CD1c-positive myeloid dendritic cell (primary cell): ENCODE results near the gene PAPSS2.
A peak's percentile ranks its signal among the peaks of the same experiment; 100 is the strongest.
"Not testable (repeated sequence)": the region's sequence is repeated elsewhere in the genome, so short reads cannot be mapped to it uniquely, and the experiment has no call there.

Experiments used
- DNase-seq: peaks from one replicate; pipeline ENCODE4 v3.0.0-alpha.2; 2016; ENCODE audit errors: extremely low spot score

Gene PAPSS2

DNA sequence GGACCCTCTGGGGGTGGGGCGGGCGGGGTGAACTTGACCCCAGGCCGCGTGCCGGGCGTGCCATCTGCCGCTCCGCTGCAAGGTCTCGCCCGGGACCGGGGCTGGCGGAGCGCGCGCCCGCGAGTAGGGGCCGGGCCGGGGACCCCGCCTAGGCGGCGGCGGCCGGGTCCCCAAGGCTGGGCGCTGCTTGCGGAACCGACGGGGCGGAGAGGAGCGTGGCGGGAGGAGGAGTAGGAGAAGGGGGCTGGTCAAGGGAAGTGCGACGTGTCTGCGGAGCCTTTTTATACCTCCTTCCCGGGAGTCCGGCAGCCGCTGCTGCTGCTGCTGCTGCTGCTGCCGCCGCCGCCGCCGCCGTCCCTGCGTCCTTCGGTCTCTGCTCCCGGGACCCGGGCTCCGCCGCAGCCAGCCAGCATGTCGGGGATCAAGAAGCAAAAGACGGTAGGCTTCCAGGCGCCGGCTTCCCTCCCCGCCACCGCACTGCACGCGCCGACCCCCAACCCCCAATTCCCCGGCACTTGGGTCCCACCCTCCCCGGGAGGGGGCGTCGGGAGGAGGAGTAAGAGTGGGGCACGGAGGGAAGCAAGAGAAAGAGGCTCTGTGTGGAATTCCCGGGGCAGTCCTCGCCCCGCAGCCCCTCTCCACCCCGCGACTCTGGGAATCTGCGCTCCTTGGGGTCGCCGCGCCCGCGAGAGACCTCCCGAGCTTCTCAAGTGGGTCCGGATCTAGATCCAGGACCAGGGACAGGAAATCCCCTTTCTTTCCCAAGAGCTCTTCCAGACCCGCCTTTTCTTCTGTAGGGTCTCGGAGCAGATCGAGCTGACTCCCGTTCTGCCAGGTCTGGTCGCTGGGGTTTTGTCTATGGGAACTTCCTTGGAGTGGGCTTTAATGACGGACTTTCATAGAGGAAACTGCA is at the start of gene PAPSS2:
Gene PAPSS2, plus strand, starts transcription at position 308 of the 913 bp plus-strand sequence. Its CDS starts 104 bp downstream, at position 412.
- peak; percentile 69 for DNase-seq

GRCh38 chr10:87611341-87611740 is 48.3 kb upstream of the PAPSS2 start:
- not testable (repeated sequence) for DNase-seq

GRCh38 chr10:87612115-87612514 is 47.6 kb upstream of the PAPSS2 start:
- DNase-seq, result no peak

- no peak for DNase-seq
Observed at GRCh38 chr10:87613751-87614150, 45.9 kb upstream of the PAPSS2 start.

DNA sequence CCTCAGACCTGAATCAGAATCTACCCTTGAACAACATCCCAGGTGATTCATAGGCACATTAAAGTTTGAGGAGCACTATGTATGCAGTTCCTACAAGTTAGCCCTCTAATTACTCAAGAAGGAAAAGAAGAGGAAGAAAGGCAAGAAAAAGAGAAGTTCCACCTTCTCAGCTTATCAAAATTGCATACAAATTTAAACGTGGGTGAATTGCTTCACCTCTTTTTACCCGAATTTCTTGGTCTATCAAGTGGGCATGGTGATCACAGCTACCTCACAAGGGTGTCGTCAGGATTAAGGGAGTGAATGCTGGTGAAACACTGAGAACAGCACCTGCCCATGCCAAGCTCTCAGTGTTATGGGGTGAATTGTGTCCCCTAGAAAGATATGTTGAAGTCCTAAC is 43.8 kb upstream of the PAPSS2 start:
- peak; percentile 21 for DNase-seq

- DNase-seq, result no peak
Observed at GRCh38 chr10:87617503-87617902, 42.2 kb upstream of the PAPSS2 start.

- peak; percentile 26 for DNase-seq
Observed at GRCh38 chr10:87618566-87619423, 40.9 kb upstream of the PAPSS2 start.

DNA sequence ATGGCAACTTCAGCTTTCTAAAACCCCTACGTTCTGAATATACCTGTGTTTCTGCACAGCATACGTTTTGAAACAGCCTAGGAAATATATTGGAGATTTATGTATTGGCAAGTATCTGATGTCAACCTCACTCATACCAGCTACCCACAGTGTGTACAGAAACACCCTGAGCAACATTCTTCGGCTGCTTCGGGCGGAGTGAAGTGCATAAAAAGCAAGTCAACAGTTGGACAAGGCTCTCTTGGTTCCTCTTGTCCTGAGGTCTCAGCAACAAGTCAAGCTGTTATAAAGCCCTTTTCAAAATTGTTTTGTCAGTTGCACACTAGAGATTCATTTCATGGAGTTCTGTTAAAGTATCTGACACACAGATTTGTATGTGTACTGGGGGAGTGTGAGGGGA is 40.0 kb upstream of the PAPSS2 start:
- no peak for DNase-seq

GRCh38 chr10:87621440-87621839 is 38.2 kb upstream of the PAPSS2 start:
- not testable (repeated sequence) for DNase-seq

DNA sequence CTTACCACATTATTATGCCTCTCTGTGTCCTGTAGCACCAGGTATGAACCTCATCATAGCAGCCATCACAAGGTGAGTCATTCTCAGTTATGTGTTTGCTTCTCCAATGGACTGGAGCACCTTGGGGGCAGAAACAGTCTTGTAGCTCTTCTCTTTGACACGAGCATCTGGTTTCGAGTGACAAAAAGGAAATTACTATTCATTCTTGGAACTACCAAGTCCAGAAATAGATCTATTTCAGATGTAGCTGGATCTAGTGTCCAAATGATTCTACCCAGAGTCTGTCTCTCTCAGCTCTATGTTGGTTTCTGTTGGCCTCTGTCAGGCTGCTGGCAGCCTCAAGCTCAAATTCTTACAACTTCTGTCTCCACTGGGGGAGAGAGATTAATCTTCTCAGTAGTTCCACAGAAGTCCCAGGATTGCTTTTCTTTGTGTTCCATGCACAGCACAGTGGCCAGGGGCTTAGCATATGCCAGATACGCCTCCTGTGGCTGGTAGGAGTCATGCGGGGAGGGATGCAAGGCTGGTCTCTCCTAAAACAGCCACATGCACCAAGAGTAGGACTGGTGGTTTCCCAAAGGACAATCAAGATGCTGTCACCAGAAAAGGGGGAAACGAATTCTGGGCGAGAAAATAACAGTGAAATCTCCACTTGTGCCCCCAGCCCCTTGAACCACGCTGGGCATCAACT is 37.2 kb upstream of the PAPSS2 start:
- DNase-seq, result no peak

GRCh38 chr10:87623191-87623590 is 36.5 kb upstream of the PAPSS2 start:
- no peak for DNase-seq

DNA sequence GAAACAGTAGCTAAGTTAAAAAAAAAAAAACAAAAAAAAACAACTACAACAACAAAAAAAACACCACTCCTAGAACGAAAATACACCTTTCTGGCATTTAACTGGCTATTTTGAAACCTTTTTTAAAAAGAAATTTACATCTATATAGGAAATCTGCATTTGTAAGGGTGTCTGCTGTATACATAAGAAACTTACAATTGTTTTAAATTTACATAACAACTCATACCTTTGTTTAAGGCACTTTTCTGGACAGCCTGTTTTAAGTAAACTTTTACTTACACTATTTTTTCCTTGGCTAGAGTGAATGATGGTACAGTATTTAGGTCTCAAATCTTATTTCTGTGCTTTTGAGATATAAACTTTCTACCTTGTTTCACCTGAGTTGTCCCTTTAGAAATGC is 34.0 kb upstream of the PAPSS2 start:
- no peak for DNase-seq

GRCh38 chr10:87626422-87626892 is 33.2 kb upstream of the PAPSS2 start:
- DNase-seq, result no peak

- DNase-seq, result no peak
Observed at GRCh38 chr10:87630171-87630570, 29.5 kb upstream of the PAPSS2 start.

DNA sequence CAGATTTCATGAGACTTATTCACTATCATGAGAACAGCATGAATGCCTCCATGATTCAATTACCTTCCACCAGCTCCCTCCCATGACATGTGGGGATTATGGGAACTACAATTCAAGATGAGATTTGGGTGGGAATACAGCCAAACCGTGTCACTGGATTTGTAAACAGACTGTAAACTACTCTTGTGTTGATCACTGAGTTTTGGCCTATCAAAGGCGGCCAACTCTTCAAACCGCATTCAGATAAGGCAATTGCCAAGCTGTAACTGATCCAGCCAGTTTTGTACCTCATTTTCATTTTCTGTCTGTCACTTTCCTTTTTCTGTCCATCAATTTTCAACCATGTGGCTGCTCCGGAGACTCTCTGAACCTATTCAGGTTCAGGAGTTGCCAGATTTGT is 27.2 kb upstream of the PAPSS2 start:
- no peak for DNase-seq

GRCh38 chr10:87634311-87634710 is 25.4 kb upstream of the PAPSS2 start:
- DNase-seq, result peak; percentile 60

GRCh38 chr10:87635498-87636312 is 24.0 kb upstream of the PAPSS2 start:
- peak; percentile 86 for DNase-seq

DNA sequence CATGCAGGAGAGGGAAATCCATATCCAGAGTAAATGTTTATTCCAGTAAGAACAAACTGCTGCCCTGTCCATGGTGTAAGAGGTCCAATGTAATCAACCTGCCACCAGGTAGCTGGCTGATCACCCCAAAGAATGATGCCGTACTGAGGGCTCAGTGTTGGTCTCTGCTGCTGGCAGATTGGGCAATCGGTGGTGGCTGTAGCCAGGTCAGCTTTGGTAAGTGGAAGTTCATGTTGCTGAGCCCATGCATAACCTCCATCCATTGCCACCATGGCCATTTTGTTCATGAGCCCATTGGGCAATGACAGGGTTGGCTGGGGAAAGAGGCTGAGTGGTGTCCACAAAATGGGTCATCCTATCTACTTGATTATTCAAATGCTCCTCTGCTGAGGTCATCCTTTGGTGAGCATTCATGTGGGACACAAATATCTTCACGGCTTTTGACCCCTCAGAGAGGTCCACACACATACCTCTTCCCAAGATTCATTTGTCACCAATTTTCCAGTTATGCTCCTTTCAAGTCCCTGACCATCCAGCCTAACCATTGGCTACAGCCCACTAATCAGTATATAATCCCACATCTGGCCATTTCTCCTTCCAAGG is 23.3 kb upstream of the PAPSS2 start:
- DNase-seq, result no peak

GRCh38 chr10:87639493-87639892 is 20.2 kb upstream of the PAPSS2 start:
- DNase-seq, result no peak

DNA sequence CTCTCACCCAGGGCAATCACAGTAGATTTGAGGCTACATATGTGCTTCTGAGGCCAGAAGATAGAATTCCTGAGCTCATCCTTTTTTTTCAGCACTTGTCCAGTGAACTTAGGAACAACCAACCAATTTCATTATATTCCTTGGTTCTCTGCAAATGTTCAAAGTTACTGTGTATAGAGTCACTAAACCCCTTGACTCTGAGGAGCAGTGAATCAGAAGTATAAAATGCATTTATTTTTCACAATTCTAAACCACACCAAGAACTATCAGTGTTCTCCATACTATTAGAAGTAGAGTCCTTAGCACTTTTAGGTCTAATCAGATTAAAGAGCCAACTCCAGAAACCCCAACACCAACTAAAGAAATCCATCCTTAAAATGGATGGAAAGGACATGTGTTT is 19.6 kb upstream of the PAPSS2 start:
- no peak for DNase-seq

GRCh38 chr10:87642486-87642885 is 17.2 kb upstream of the PAPSS2 start:
- DNase-seq, result no peak
